Kidney epithelial cell (primary cell): ENCODE measurements around the gene THEMIS2. TPM values are rescaled to one million over a fixed set of nuclear protein-coding genes. Genes with fewer than 3 reads are reported as not detected.

Source experiments
- DNase-seq: peaks from one replicate; pipeline ENCODE4 v3.0.0-alpha.2; 2010; ENCODE audit warnings: low read depth
- H3K27me3 ChIP-seq: 2 replicates; pipeline ENCODE4 v1.6.0; 2011; ENCODE audit warnings: low read length; ENCODE audit not compliant: control insufficient read depth, insufficient read depth
- H3K36me3 ChIP-seq: 2 replicates; pipeline ENCODE4 v1.5.1; 2011; ENCODE audit warnings: low read length; ENCODE audit not compliant: control insufficient read depth, insufficient read depth
- H3K4me3 ChIP-seq: 2 replicates; pipeline ENCODE4 v1.5.1; 2011; ENCODE audit warnings: low read depth, mild to moderate bottlenecking, control low read depth, low read length
- CTCF ChIP-seq: IDR thresholded peaks from 2 replicates; pipeline ENCODE4 v1.5.1; 2011; ENCODE audit warnings: mild to moderate bottlenecking, moderate library complexity, low read length, control low read depth, inconsistent platforms; ENCODE audit not compliant: insufficient read depth, poor library complexity, severe bottlenecking
- total RNA-seq: library from RNA; depleted of rRNA; stranded (reverse); fragments of >200 nt; gene quantifications from 2 replicates; pipeline ENCODE4 v1.2.3, GENCODE V29; 2015

The THEMIS2 gene
- total RNA-seq, 1 donor from 2014 or later: 23.4 TPM

- H3K27me3 ChIP-seq: no peaks in the 10 kb centered on the region
- TF ChIP-seq CTCF: no peak
- H3K36me3 ChIP-seq: no peaks in the 10 kb centered on the region
- H3K4me3 ChIP-seq: no peak overlapping the region
- peak; percentile 99 for DNase-seq
These were observed 9.4 kb upstream of the THEMIS2 start for GRCh38 chr1:27862671-27863537.

GRCh38 chr1:27863538-27863915 is 8.8 kb upstream of the THEMIS2 start:
- Histone ChIP-seq H3K4me3 (no peak overlapping the region), H3K36me3 (no peaks in the 10 kb centered on the region), H3K27me3 (no peaks in the 10 kb centered on the region)
- TF ChIP-seq CTCF: no peak
- DNase-seq: no peak

GRCh38 chr1:27864264-27864895 is 8.0 kb upstream of the THEMIS2 start:
- Histone ChIP-seq H3K27me3 (no peaks in the 10 kb centered on the region), H3K36me3 (no peaks in the 10 kb centered on the region), H3K4me3 (no peak overlapping the region)
- TF ChIP-seq CTCF: no peak
- DNase-seq: no peak

GRCh38 chr1:27865821-27866220 is 6.5 kb upstream of the THEMIS2 start:
- TF ChIP-seq CTCF: no peak
- Histone ChIP-seq H3K4me3 (no peak overlapping the region), H3K27me3 (no peaks in the 10 kb centered on the region), H3K36me3 (no peaks in the 10 kb centered on the region)
- no peak for DNase-seq

- no peaks in the 10 kb centered on the region for H3K27me3 ChIP-seq
These were observed 3.8 kb upstream of the THEMIS2 start for GRCh38 chr1:27868556-27868931.

More at GRCh38 chr1:27868556-27868931, 3.8 kb upstream of the THEMIS2 start:
- no peak for DNase-seq
- H3K36me3 ChIP-seq: no peaks in the 10 kb centered on the region
- TF ChIP-seq CTCF: no peak
- H3K4me3 ChIP-seq: no peak overlapping the region
